Uterus (tissue), 2 donors: ENCODE measurements around the gene POLRMT.
"Not testable (repeated sequence)": the region's sequence is repeated elsewhere in the genome, so short reads cannot be mapped to it uniquely, and the experiment has no call there.

Experiments used
- CTCF ChIP-seq, 4 experiments: fragments of 200-600 bp in 2 of 4; fragments of 450-650 bp in 2 of 4; sonication (generic) in 2 of 4; IDR thresholded peaks; one replicate each; pipeline ENCODE4 v1.5.1; 2016 to 2019; ENCODE audit warnings: antibody characterized with exemption in 4 of 4, mild to moderate bottlenecking in 2 of 4, moderate library complexity in 1 of 4
- POLR2A ChIP-seq, 2 donors: fragments of 450-650 bp; IDR thresholded peaks; one replicate each; pipeline ENCODE4 v1.6.1; 2016; ENCODE audit warnings: antibody characterized with exemption in 2 of 2, mild to moderate bottlenecking in 1 of 2, moderate library complexity in 1 of 2

GRCh38 chr19:629515-629914, 3.8 kb downstream of the POLRMT start:
- not testable (repeated sequence) for TF ChIP-seq CTCF, POLR2A (IDR thresholded peaks at IDR 0.05)
